Thoracic aorta (tissue), 2 donors: Measurements from ENCODE around the gene WEE2. TPM values are rescaled to one million over a fixed set of nuclear protein-coding genes. Genes with fewer than 3 reads are reported as not detected.

Experiments
- ATAC-seq: fragments of 150-250 bp; one replicate; pipeline ENCODE4 v1.8.0; 2017; ENCODE audit warnings: low read depth; ENCODE audit not compliant: insufficient number of reproducible peaks, low FRiP score
- DNase-seq: peaks from one replicate; pipeline ENCODE4 v3.0.0-alpha.2; 2020; ENCODE audit warnings: low spot score
- H3K27ac ChIP-seq, 2 donors: fragments of 200-600 bp; sonication (generic); 1 replicate in 1 of 2; 2 replicates in 1 of 2; pipeline ENCODE4 v1.5.1; 2016; ENCODE audit warnings: mild to moderate bottlenecking in 2 of 2, moderate library complexity in 2 of 2
- H3K27me3 ChIP-seq: fragments of 200-600 bp; sonication (generic); replicated peaks from 2 replicates; pipeline ENCODE4 v1.6.0; 2016; ENCODE audit warnings: mild to moderate bottlenecking; ENCODE audit not compliant: insufficient read depth
- H3K36me3 ChIP-seq: fragments of 200-600 bp; sonication (generic); one replicate; pipeline ENCODE4 v1.5.1; 2016
- H3K4me1 ChIP-seq, 2 donors: fragments of 200-600 bp; sonication (generic); 1 replicate in 1 of 2; 2 replicates in 1 of 2; pipeline versions ENCODE4 v1.5.1 to v1.6.0; 2016; ENCODE audit warnings: low read depth in 2 of 2, mild to moderate bottlenecking in 1 of 2; ENCODE audit not compliant: control insufficient read depth in 1 of 2
- H3K4me3 ChIP-seq: fragments of 200-600 bp; sonication (generic); 2 replicates; pipeline ENCODE4 v1.5.1; 2016; ENCODE audit warnings: mild to moderate bottlenecking
- H3K9me3 ChIP-seq: fragments of 200-600 bp; sonication (generic); 2 replicates; pipeline ENCODE4 v1.5.1; 2016
- CTCF ChIP-seq: fragments of 200-600 bp; sonication (generic); IDR thresholded peaks from one replicate; pipeline ENCODE4 v1.5.1; 2019; ENCODE audit warnings: antibody characterized with exemption
- total RNA-seq, 2 donors: library from RNA; depleted of rRNA; stranded (reverse); fragments of >200 nt; gene quantifications; one replicate each; pipeline versions ENCODE4 v1.1.0 to v1.2.3, GENCODE V29; 2016

Gene WEE2
- not detected for total RNA-seq

GRCh38 chr7:141708351-141708750 is at the start of gene WEE2:
Gene WEE2, plus strand, starts transcription at chr7:141708353. Its CDS starts 406 bp downstream, at chr7:141708759.
- Histone ChIP-seq H3K9me3 (no peaks in the 10 kb centered on the region), H3K27ac (no peak within 1 kb of the TSS), H3K36me3 (no peaks in the 10 kb centered on the region), H3K27me3 (no peaks in the 10 kb centered on the region), H3K4me1 (peaks cover 0 to 18% of the 10 kb centered on the region in 2 donors), H3K4me3 (no peak within 1 kb of the TSS)
- no peak for TF ChIP-seq CTCF
- no peak for ATAC-seq
- DNase-seq, result no peak

- ATAC-seq (no peak), DNase-seq (no peak)
- no peak for TF ChIP-seq CTCF
- H3K27me3 ChIP-seq, result no peaks in the 10 kb centered on the region
- peaks cover 17% of the 10 kb centered on the region for H3K36me3 ChIP-seq
- H3K4me1 ChIP-seq, result no peaks in the 10 kb centered on the region
- H3K9me3 ChIP-seq, result no peaks in the 10 kb centered on the region
- H3K4me3 ChIP-seq, result no peak overlapping the region
- H3K27ac ChIP-seq, result no peak overlapping the region
Measured at GRCh38 chr7:141659501-141659900, 48.7 kb upstream of the WEE2 start.

GRCh38 chr7:141660259-141660658 is 47.9 kb upstream of the WEE2 start:
- no peak for TF ChIP-seq CTCF
- no peak overlapping the region for H3K4me3 ChIP-seq
- H3K27me3 ChIP-seq, result no peaks in the 10 kb centered on the region
- H3K36me3 ChIP-seq, result peaks cover 25% of the 10 kb centered on the region
- H3K9me3 ChIP-seq, result no peaks in the 10 kb centered on the region
- DNase-seq, result no peak
- no peak for ATAC-seq
- no peaks in the 10 kb centered on the region for H3K4me1 ChIP-seq
- no peak overlapping the region for H3K27ac ChIP-seq

- Histone ChIP-seq H3K36me3 (peaks cover 34% of the 10 kb centered on the region), H3K27ac (no peak overlapping the region), H3K4me1 (no peaks in the 10 kb centered on the region), H3K4me3 (no peak overlapping the region), H3K9me3 (no peaks in the 10 kb centered on the region), H3K27me3 (no peaks in the 10 kb centered on the region)
- TF ChIP-seq CTCF, result no peak
- no peak for ATAC-seq
- no peak for DNase-seq
Measured at GRCh38 chr7:141663081-141663849, 44.9 kb upstream of the WEE2 start.

GRCh38 chr7:141664450-141664849 is 43.7 kb upstream of the WEE2 start:
- H3K27ac ChIP-seq, result no peak overlapping the region
- H3K9me3 ChIP-seq, result no peaks in the 10 kb centered on the region
- ATAC-seq, result no peak
- no peak overlapping the region for H3K4me3 ChIP-seq
- H3K27me3 ChIP-seq, result no peaks in the 10 kb centered on the region
- H3K36me3 ChIP-seq, result peaks cover 37% of the 10 kb centered on the region
- H3K4me1 ChIP-seq, result no peaks in the 10 kb centered on the region
- TF ChIP-seq CTCF, result no peak
- DNase-seq, result no peak
